Measurements from ENCODE around the gene MAN2A1. TPM values are rescaled to one million over a fixed set of nuclear protein-coding genes. Genes with fewer than 3 reads are reported as not detected.

Gene MAN2A1
- polyA plus RNA-seq, 3 donors: 17.0 to 23.0 (median 20.1) TPM

DNA sequence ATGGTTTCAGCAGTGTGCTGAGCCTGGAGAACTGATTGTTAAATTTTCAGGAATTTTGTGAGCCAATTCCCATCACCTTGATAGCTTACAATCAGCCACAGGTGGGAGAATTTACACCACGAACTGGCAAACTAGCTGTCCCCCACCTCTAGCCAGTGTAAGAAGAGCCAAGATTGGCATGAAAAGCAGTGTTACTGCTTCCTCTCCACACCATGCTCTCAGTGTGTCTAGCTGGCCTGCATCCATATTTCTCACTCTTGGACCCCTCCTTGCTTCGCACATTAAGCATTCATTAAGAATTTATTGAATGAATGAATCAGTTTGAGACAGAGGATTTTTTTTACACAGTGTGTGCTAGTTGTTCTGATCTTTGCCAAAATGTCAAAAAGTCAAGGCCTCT lies 36.7 kb upstream of the MAN2A1 start:
- Histone ChIP-seq H3K4me1 (ENCODE audit: control insufficient read depth in 1 of 2, insufficient read depth in 2 of 2, low read length in 2 of 2) (peaks cover 38 to 45% of the 10 kb centered on the region in 2 donors), H3K27ac (ENCODE audit: low read depth in 1 of 2, low read length in 2 of 2) (no peak overlapping the region), H4K20me1 (ENCODE audit: insufficient read depth, low read length) (no peaks in the 10 kb centered on the region), H3K4me2 (replicated peaks; ENCODE audit: extremely low read depth, low read length, poor library complexity, severe bottlenecking) (no peak overlapping the region), H3K9ac (ENCODE audit: insufficient read depth, low read length, poor library complexity, severe bottlenecking) (no peak overlapping the region), H3K9me3 (replicated peaks in 1 of 2; ENCODE audit: control insufficient read depth in 1 of 2, insufficient read depth in 1 of 2, low read length in 2 of 2) (no peaks in the 10 kb centered on the region), H3K27me3 (ENCODE audit: control insufficient read depth in 2 of 2, insufficient read depth in 2 of 2, low read length in 2 of 2) (no peaks in the 10 kb centered on the region), H3K36me3 (replicated peaks in 1 of 2; ENCODE audit: control insufficient read depth in 1 of 2, insufficient read depth in 2 of 2, low read length in 2 of 2) (no peaks in the 10 kb centered on the region), H2AFZ (ENCODE audit: insufficient read depth, low read depth, low read length, poor library complexity, severe bottlenecking) (no peak overlapping the region), H3K79me2 (ENCODE audit: insufficient read depth, low read length) (no peaks in the 10 kb centered on the region), H3K4me3 (replicated peaks in 1 of 3; ENCODE audit: low read depth in 2 of 3, low read length in 3 of 3) (no peak overlapping the region)
- Mint-ChIP-seq H3K4me3 (no peak overlapping the region), H3K27me3 (ENCODE audit: low read depth in 3 of 3) (no peaks in the 10 kb centered on the region), H3K9me3 (no peaks in the 10 kb centered on the region), H3K36me3 (peaks cover 0 to 5% of the 10 kb centered on the region in 2 donors), H3K27ac (peak overlapping the region in 2 of 7 donors; percentile 50), H3K4me1 (peaks cover 41% of the 10 kb centered on the region)
- intact Hi-C loops (cut with micrococcal nuclease): no loop called here
- TF ChIP-seq, protein P1, sequence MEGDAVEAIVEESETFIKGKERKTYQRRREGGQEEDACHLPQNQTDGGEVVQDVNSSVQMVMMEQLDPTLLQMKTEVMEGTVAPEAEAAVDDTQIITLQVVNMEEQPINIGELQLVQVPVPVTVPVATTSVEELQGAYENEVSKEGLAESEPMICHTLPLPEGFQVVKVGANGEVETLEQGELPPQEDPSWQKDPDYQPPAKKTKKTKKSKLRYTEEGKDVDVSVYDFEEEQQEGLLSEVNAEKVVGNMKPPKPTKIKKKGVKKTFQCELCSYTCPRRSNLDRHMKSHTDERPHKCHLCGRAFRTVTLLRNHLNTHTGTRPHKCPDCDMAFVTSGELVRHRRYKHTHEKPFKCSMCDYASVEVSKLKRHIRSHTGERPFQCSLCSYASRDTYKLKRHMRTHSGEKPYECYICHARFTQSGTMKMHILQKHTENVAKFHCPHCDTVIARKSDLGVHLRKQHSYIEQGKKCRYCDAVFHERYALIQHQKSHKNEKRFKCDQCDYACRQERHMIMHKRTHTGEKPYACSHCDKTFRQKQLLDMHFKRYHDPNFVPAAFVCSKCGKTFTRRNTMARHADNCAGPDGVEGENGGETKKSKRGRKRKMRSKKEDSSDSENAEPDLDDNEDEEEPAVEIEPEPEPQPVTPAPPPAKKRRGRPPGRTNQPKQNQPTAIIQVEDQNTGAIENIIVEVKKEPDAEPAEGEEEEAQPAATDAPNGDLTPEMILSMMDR (IDR thresholded peaks at IDR 0.05): no peak
- no CpG with 5 or more reads among the region's 2 CpGs for WGBS (ENCODE audit: insufficient coverage)
- no peak for DNase-seq

DNA sequence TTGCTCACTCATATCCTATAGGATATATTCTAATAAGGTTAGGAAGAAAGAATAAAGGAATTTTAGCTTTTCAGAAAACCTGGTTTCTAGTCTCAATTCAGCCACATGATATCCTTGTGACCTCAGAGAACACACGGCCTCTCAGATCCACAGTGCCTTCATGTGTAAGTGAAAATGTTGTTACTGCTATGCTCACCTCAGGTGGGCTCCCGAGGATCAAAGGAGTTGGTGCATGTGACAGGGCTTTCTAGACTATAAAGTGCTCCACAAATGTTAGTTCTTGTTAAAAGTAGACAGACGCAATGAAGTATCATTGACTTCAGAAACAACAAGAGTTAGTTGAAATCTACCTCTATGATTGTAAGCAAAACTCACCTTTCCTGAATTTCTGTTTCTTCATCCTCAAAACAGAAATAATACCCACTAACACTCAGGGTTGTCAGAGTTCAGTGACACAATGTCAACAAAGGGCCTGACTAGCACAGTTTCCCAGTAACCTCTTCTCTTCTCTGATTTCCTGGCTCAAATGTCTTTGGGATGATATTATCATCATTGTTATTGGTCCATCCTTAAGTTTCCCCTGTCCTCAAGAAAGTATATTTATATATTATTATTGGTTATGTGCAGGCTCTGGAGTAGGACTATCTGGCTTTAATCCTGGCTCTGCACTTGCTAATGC lies 36.0 kb upstream of the MAN2A1 start:
- Histone ChIP-seq H3K4me2 (replicated peaks; ENCODE audit: extremely low read depth, low read length, poor library complexity, severe bottlenecking) (no peak overlapping the region), H3K79me2 (ENCODE audit: insufficient read depth, low read length) (no peaks in the 10 kb centered on the region), H3K27ac (ENCODE audit: low read depth in 1 of 2, low read length in 2 of 2) (no peak overlapping the region), H3K4me1 (ENCODE audit: control insufficient read depth in 1 of 2, insufficient read depth in 2 of 2, low read length in 2 of 2) (peaks cover 44 to 52% of the 10 kb centered on the region in 2 donors), H2AFZ (ENCODE audit: insufficient read depth, low read depth, low read length, poor library complexity, severe bottlenecking) (no peak overlapping the region), H3K27me3 (ENCODE audit: control insufficient read depth in 2 of 2, insufficient read depth in 2 of 2, low read length in 2 of 2) (no peaks in the 10 kb centered on the region), H3K36me3 (replicated peaks in 1 of 2; ENCODE audit: control insufficient read depth in 1 of 2, insufficient read depth in 2 of 2, low read length in 2 of 2) (no peaks in the 10 kb centered on the region), H4K20me1 (ENCODE audit: insufficient read depth, low read length) (no peaks in the 10 kb centered on the region), H3K9me3 (replicated peaks in 1 of 2; ENCODE audit: control insufficient read depth in 1 of 2, insufficient read depth in 1 of 2, low read length in 2 of 2) (no peaks in the 10 kb centered on the region), H3K4me3 (replicated peaks in 1 of 3; ENCODE audit: low read depth in 2 of 3, low read length in 3 of 3) (no peak overlapping the region), H3K9ac (ENCODE audit: insufficient read depth, low read length, poor library complexity, severe bottlenecking) (no peak overlapping the region)
- H3K4me3 Mint-ChIP-seq: no peak overlapping the region
- peaks cover 0 to 5% of the 10 kb centered on the region in 2 donors for H3K36me3 Mint-ChIP-seq
- H3K4me1 Mint-ChIP-seq: peaks cover 47% of the 10 kb centered on the region
- no peaks in the 10 kb centered on the region for H3K27me3 Mint-ChIP-seq (ENCODE audit: low read depth in 3 of 3)
- H3K27ac Mint-ChIP-seq: peak overlapping the region in 3 of 7 donors; percentile 13 to 85 (median 50)
- DNase-seq: no peak
- H3K9me3 Mint-ChIP-seq: no peaks in the 10 kb centered on the region
- intact Hi-C loops (cut with micrococcal nuclease): no loop called here
- TF ChIP-seq, protein P1 (IDR thresholded peaks at IDR 0.05): no peak
- no CpG with 5 or more reads among the region's 3 CpGs for WGBS (ENCODE audit: insufficient coverage)
